ENCODE measurements around the gene AGPAT4.

GRCh38 chr6:161219680-161220079 lies 54.2 kb downstream of the AGPAT4 start:
- TF ChIP-seq CTCF (conservative IDR thresholded peaks at IDR 0.05; ENCODE audit: low read depth, low read length) (no peak), EZH2 (IDR thresholded peaks at IDR 0.05; ENCODE audit: borderline replicate concordance, low read depth, low read length, poor library complexity, severe bottlenecking) (no peak)

Data from A673 (cell line).